Testis (tissue), 2 donors: ENCODE measurements around the gene DLG2.

Experiments used
- POLR2A ChIP-seq: fragments of 450-650 bp; IDR thresholded peaks from one replicate; pipeline ENCODE4 v1.6.1; 2017; ENCODE audit warnings: antibody characterized with exemption, mild to moderate bottlenecking, moderate library complexity
- TF ChIP-seq, protein P1 (sequence below), 3 experiments: fragments of 450-650 bp in 2 of 3; fragments of 200-600 bp in 1 of 3; sonication (generic) in 1 of 3; IDR thresholded peaks; one replicate each; pipeline ENCODE4 v1.5.1; 2016 to 2019; ENCODE audit warnings: antibody characterized with exemption in 3 of 3, mild to moderate bottlenecking in 2 of 3, moderate library complexity in 1 of 3

GRCh38 chr11:85052636-85053035 is 574.5 kb downstream of the DLG2 start:
- TF ChIP-seq POLR2A = no peak
- TF ChIP-seq, protein P1, sequence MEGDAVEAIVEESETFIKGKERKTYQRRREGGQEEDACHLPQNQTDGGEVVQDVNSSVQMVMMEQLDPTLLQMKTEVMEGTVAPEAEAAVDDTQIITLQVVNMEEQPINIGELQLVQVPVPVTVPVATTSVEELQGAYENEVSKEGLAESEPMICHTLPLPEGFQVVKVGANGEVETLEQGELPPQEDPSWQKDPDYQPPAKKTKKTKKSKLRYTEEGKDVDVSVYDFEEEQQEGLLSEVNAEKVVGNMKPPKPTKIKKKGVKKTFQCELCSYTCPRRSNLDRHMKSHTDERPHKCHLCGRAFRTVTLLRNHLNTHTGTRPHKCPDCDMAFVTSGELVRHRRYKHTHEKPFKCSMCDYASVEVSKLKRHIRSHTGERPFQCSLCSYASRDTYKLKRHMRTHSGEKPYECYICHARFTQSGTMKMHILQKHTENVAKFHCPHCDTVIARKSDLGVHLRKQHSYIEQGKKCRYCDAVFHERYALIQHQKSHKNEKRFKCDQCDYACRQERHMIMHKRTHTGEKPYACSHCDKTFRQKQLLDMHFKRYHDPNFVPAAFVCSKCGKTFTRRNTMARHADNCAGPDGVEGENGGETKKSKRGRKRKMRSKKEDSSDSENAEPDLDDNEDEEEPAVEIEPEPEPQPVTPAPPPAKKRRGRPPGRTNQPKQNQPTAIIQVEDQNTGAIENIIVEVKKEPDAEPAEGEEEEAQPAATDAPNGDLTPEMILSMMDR (IDR thresholded peaks at IDR 0.05) = no peak
